HG03196 (cell line): Measurements from ENCODE around the gene WDR73.
"Not testable (repeated sequence)": the region's sequence is repeated elsewhere in the genome, so short reads cannot be mapped to it uniquely, and the experiment has no call there.

ENCODE experiments used
- ATAC-seq: cut with Tn5 transposase; IDR thresholded peaks from one replicate; pipeline ENCODE4 v1.9.1; 2021; ENCODE audit not compliant: unreplicated experiment

WDR73 gene

DNA sequence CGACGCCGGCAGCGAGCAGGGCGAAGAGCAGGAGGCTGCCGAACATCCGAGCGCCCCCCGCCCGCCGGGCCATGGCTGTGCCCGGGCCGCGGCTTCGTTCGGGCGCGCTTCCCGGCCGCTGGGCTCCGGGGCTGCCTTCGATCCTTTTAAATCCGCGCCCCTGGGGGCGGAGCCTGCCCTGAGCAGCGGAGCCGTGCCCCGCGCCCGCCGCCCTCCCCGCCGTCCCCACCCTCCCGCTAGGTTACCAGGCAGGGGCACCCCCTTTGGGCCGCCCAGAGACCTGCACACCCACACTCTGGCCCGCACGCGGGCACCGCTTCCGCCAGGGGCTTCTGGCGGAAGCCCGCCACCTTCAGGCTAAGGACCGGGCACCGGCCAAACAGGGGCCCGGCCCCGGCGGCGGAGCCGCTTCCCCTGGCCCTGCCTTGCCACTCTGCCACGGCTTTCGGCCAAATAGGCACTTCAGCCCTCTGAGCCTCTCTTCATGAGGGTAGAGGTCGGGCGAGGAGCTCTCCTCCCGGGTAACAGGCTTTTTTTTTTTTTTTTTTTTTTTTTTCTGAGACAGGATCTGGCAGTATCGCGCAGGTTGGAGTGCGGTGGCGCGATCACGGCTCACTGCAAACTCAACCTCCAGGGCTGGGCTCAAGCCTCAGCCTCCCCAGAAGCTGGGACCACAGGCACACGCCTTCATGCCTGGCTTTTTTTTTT, 4.2 kb upstream of the WDR73 start, which contains the start of gene NMB:
Gene NMB, minus strand, starts transcription at position 120 of the 708 bp plus-strand sequence. Its CDS starts 47 bp downstream, at position 73.
- ATAC-seq: peak; percentile 75

DNA sequence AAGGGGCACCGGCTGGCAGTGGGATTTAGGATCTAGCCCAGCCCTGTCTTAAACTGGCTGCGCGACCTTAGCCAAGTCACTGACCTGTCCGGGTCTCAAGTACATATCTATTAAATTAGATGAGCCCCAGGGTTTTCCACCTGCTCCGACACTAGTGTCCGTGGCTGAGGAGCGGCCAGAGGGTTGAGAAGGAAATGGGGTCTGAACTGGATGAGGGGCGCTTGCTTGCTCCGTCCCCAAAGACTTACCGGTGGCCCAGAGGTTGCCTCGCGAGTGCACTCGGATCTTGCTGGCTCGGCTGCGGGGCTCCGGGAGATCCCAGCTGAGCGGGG, 3.6 kb upstream of the WDR73 start:
- no peak for ATAC-seq

DNA sequence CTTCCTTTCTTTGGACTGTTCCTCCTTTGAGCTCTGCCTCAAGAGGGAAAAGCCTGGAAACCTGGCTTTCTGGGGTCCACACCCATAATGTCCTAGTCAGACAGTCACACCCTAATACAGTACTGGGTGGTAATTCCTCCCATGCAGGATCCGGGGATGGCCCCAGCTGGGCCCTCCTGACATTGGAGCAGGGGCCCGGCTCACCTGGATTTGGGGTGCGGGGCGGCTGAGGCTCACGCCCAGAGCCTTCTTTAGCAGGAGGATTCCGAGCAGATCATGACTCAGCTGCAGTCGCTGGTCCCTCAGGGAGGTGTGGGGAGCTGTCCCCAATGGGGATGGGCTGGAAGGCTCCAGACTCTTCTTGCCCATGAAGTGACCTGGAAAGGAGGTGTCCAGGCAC, 2.9 kb upstream of the WDR73 start:
- no peak for ATAC-seq

DNA sequence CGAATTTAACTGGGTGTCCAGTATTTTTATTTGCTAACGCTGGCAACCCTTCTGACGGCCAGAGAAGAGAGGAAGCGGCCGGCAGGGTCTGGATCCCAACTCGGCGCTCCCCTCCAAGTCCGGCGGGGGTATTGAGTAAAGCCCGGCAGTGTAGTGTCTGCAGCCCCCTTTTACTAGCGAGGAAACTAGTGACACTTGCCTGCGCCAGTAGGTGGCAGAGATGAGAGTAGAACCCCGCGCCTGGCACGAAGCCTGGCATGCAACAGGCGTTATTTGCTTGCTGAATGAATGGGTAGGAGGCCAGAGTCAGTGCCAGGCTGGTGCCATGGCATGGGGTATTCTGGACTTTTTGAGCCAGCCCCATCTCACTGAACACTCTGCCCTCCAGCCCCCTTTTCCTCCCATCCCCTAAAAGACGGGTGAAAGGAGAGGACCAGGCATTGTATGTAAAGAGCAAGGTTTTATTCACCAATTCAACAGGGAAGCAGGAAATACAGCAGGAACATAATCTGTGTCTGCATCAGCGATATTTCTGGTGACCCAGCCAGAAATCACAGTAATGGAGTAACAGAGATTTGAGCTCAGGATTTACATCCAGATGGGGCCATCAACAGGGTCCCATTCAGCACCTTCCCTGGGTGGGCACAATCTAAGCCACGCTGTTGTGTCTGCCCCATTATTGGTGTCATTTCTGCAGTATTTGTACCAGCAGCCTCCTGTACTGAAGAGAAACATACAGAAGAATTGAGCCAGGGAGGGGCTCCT, 788 bp upstream of the WDR73 start:
- ATAC-seq: peak; percentile 39

DNA sequence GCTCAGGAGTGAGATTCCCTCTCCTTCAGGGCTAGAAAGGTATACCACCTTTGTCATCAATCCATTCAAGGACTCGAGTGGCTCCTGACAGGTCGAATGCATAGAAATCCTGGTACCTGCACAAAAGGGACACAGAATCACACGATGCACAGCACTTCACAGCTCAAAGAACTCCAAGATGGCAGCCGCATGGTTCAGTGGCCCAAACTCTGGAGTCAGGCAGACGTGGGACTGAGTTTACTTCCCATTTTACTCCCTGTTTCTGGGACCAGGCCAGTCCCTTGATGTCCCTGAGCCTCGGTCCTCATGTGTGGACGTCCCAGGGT, 536 bp downstream of the WDR73 start:
- ATAC-seq: no peak

DNA sequence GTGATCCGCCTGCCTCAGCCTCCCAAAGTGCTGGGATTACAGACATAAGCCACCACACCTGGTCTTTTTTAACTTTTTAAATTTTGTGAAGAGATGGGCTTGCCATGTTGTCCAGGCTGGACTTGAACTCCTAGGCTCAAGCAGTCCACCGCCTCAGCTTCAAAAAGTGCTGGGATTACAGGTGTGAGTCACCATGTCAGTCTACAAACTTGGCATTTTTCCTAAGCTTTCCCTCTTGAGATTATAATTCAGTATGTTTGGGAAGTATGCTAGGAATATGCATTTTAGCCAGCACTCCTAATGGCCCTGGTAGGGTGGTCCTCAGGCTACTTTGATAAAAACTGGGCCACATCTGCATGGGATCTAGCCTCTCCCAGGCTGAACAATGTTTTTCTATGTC, 4.4 kb downstream of the WDR73 start:
- no peak for ATAC-seq

DNA sequence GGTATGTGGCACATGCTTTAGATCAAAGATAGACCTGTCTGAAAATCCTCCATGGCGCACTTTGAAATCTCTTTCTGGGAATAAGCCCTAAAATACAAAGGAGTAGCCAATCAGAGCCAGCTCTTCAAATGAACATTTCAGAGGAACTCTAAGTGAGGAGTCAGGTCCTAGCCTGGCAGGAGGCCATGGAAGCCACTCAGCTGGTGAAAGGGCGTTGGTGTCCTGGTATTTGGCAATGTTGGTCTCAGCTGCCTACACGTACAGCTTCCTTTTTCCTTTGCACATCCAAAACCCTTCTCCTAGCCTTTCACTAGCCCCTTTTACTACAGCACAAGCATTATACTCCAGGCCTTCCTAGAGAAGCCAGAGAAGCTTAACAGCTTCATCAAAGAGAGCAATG, 5.5 kb downstream of the WDR73 start:
- no peak for ATAC-seq

DNA sequence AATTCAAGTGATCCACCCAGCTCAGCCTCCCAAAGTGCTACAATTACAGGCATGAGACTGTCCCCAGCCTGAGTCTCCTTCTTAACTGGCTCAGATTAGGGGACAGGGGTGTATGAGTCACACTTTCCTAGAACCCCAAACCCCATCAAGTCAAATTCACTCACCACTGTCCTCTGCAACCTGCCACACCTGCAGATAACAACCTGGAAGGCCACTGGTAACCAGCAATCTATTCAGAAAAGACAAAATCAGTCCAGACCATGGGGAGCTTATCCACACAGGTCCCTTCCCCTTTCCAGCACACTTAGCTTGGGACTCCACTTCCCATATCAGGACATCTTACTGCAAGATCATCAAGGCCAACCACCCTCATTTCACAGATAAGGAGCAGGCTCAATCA, 6.4 kb downstream of the WDR73 start:
- no peak for ATAC-seq

DNA sequence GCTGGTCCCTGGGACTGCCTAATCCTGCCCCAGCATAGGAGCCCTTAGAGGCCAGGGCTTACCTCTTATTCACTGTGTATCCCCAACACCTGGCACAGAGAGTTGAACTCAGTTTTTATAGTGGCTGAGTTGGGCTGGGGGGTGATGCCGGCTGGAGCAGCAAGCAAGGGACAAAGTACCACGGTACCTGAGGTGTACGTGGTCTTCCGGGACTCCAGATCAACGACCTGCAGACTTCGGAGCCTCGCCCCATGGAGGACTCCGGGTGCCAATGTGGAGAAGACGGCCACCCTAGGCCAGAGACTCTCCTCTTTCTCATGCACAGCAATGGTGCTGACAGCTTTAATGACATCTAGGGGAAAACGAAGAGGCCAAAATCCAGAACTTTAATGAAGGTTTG, 8.1 kb downstream of the WDR73 start:
- ATAC-seq: no peak

DNA sequence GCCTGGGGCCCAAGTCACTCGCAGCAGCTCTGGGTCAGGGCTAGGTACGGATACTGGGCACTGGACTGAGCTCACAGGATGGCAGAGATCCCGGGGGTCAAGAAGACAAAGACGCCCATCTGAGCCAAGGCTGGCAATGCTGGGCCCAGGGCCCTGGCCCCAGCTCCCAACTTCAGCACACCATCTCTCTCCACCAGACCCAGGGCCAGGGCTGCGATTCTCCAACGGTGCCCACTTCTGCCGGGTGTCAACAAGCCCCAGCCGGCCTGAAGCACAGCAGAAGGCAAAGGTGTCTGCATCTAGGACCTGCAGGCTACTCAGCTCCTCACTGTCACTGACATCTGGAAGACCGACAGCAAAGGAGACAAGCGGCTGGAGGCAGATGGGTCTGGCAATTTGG, 8.6 kb downstream of the WDR73 start:
- ATAC-seq: no peak

DNA sequence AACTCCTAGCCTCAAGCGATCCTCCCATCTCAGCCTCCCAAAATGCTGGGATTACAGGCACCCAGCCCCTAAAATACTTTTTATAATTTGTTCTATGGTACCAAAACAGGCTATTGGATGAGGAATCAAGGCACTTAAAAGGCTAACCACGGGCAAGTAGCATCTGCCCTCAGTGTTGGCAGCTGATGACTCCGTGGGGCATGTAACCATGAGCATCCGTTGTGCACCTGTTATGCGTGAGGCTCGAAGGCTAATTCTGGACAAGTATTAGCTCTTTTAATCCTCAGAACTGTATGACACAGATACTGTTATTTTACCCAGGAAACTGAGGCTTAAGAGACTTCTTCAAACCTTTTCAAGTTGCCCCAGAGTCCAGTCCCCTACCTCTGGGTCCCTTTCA, 10.2 kb downstream of the WDR73 start:
- no peak for ATAC-seq

DNA sequence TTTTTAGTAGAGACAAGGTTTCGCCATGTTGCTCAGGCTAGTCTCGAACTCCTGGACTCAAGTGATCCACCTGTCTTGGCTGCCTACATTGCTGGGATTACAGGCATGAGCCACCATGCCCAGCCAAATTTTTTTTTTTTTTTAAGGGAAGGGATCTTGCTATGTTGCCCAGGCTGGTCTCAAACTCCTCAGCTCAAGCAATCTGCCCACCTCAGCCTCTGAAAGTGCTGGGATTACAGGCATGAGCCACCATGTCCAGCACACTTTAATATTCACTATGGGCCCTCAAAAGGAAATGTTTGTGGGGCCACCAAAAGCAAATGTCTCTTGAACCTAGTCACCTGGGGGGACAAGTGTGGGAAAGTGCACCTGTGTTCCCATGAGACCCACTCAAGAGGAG, 11.4 kb downstream of the WDR73 start:
- ATAC-seq: not testable (repeated sequence)

DNA sequence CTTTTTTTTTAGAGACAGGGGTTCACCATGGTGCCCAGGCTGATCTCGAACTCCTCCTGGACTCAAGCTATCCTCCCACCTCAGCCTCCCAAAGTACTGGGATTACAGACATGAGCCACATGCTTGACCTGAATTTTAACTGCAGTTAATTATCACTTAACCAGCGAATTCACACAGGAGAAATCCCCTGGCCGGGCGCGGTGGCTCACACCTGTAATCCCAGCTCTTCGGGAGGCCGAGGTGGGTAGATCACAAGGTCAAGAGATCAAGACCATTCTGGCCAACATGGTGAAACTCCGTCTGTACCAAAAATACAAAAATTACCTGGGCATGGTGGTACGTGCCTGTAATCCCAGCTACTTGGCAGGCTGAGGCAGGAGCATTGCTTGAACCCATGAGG, 12.2 kb downstream of the WDR73 start:
- ATAC-seq: not testable (repeated sequence)

DNA sequence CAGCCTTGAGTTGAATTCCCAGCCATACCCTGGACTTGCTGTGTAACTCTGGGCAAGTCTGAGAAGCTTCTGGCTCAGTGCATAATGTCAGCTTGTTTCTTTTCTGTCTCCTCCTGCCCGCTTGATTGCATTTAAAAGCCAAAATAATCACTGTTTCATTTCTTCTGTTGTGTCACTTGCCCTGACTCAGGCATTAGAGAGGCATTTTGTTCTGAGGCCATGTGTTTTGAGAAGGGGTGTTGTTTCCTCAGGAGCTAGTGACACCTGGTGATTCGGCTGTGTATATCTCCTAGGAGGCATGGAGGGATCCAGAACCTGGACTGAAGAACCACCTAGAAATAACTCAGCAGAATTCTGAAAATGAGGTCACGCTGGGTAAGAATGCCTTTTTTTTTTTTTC, 16.0 kb downstream of the WDR73 start:
- ATAC-seq: no peak

DNA sequence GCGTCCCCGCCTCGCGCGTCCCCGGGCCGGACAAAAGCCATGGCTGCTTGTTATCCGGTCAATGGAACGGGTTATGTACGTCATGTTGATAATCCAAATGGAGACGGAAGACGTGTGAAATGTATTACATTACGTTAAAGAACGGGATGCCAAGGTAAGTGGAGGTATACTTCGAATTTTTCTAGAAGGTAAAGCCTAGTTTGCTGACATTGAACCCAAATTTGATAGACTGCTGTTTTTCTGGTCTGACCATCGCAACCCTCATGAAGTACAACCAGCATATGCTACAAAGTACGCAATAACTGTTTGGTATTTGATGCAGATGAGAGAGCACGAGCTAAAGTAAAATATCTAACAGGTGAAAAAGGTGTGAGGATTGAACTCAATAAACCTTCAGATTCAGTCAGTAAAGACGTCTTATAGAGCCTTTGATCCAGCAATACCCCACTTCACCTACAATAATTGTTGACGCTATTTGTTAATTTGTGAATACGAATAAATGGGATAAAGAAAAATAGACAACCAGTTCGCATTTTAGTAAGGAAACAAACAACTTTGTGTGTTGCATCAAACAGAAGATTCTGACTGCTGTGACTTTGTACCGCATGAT, 19.8 kb downstream of the WDR73 start:
- no peak for ATAC-seq

DNA sequence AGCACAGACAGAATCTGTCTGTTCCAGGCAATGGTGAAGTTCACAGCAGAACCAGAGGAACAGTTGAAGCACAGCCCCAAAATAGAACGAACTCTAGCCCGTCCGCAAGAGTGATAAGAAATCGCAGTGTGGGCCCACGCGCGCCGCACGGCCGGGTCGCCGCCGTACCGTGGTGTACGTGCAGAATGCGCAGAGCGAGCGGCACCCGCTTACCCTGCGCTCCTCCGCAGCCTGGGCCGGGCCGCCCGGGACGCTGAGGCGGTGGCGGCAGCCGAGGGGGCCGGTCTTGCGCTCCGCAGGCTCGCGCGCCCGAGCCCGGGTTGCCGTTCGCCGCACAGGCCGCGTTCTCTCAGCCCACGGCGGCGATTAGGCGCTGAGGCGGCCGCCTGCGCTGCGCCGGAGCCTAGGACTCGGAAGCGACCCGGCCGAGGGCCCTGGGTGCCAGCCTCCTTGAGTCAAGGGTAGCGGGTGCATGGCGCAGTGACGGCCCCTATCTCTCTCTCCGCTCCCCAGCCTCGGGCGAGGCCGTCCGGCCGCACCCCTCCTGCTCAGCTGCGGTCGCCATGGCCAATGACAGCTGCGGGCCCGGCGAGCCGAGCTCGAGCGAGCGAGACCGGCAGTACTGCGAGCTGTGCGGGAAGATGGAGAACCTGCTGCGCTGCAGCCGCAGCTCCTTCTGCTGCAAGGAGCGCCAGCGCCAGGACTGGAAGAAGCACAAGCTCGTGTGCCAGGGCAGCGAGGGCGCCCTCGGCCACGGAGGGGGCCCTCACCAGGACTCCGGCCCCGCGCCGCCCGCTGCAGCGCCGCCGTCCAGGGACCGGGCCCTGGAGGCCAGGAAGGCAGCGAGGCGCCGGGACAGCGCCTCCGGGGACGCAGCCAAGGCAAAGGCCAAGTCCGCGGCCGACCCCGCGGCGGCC, 20.5 kb downstream of the WDR73 start:
- peak; percentile 38 for ATAC-seq

DNA sequence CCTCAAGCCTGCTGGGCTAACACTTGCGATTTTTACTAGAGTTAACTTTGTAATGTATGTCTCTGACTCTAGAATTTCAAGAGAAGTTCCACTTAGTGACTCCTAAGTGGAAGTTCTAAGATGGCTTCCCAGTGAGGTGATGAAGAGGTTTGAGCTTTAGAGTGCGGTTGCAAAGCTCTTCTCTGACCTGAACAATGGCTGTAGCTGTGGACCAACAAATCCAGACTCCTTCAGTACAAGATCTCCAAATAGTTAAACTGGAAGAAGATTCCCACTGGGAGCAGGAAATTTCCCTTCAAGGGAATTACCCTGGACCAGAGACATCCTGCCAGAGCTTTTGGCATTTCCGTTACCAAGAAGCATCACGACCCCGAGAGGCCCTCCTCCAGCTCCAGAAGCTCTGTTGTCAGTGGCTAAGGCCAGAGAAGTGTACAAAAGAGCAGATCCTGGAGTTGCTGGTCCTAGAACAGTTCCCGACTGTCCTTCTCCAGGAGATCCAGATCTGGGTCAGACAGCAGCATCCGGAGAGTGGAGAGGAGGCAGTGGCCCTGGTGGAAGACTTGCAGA, 22.3 kb downstream of the WDR73 start:
- ATAC-seq: no peak

DNA sequence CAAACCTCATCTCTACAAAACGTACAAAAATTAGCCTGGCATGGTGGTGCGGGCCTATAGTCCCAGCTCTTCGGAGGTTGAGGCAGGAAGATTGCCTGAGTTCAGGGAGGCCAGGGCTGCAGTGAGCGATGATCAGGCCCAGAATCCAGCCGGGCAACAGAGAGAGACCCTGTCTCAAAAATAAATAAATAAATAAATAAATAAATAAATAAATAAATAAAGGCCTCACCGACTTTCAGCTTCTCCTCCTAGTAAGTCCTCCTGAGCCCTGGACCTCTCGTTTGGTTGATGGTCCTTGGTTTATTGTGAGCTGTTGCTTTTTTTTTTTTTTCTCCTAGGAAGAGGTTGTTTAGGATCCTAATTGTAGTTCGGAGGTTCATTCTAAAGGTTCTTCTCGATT, 25.1 kb downstream of the WDR73 start:
- no peak for ATAC-seq

DNA sequence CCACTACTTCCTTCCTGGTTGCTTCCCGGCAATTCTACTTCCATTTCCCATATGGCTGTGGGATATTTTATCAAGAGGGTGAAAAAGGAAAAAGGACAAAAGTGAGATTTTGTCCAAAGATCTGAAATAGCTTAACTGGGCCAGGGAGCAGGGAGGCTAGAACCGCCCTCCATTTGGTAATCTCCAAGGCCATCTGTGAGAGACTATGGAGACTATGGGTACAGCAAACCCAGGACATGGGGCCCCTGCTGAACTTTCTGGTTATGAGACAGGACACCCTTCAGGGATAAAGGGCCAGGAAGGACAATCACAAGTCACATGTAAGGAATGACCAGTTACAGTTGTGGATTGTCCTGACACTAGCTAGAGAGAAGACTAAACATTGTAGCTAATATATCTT, 29.0 kb downstream of the WDR73 start:
- no peak for ATAC-seq

DNA sequence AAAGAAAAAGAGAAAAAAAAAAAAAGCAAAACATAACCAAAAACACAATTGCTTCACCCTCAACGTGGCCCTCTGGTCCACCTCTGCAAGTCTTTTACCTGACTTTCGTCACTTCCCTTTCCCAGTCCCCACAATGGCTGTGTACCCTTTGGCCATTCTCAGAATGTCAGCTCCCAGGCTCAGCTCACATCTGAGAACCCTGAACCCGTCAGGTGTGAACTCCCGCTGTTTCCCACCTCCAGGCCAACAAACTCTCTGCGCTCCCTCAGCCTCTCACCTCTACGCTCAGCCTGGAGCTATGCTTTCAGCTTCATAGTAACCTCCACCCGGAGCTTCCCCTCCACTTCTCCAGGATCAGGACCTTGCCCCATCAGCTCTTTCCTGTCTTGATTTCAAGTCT, 29.7 kb downstream of the WDR73 start:
- ATAC-seq: no peak

DNA sequence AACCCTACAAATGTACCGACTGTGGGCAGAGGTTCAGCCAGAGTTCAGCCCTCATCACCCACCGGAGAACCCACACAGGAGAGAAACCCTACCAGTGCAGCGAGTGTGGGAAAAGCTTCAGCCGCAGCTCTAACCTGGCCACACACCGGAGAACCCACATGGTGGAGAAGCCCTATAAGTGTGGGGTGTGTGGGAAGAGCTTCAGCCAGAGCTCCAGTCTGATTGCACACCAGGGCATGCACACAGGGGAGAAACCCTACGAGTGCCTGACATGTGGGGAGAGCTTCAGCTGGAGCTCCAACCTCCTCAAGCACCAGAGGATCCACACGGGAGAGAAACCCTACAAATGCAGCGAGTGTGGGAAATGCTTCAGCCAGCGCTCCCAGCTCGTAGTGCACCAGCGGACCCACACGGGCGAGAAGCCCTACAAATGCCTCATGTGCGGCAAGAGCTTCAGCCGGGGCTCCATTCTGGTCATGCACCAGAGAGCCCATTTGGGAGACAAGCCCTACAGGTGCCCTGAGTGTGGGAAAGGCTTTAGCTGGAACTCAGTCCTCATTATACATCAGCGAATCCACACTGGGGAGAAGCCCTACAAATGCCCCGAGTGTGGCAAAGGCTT, 32.6 kb downstream of the WDR73 start:
- ATAC-seq: no peak
